H9 (cell line): ENCODE results near the gene ADAMTS17. TPM values are rescaled to one million over a fixed set of nuclear protein-coding genes. Genes with fewer than 3 reads are reported as not detected.

Experiments used
- DNase-seq: peaks from one replicate; pipeline ENCODE4 v3.0.0-alpha.2; 2017
- H2AFZ ChIP-seq: one replicate; pipeline ENCODE4 v1.6.1; 2013; ENCODE audit warnings: mild to moderate bottlenecking, low read length, control low read depth, moderate library complexity
- H2AK5ac ChIP-seq: 2 replicates; pipeline ENCODE4 v1.6.1; 2013; ENCODE audit warnings: low read length, control low read depth, mixed read lengths; ENCODE audit not compliant: insufficient read length
- H2BK120ac ChIP-seq: one replicate; pipeline ENCODE4 v1.6.1; 2013; ENCODE audit warnings: low read depth, mild to moderate bottlenecking, low read length, control low read depth, inconsistent platforms; ENCODE audit not compliant: poor library complexity, severe bottlenecking
- H2BK12ac ChIP-seq: 2 replicates; pipeline ENCODE4 v1.6.1; 2013; ENCODE audit warnings: low read length, control low read depth, mixed read lengths, low read depth; ENCODE audit not compliant: insufficient read length
- H2BK15ac ChIP-seq: 2 replicates; pipeline ENCODE4 v1.6.1; 2013; ENCODE audit warnings: low read depth, low read length, control low read depth
- H2BK20ac ChIP-seq: one replicate; pipeline ENCODE4 v1.6.1; 2013; ENCODE audit warnings: low read depth, mild to moderate bottlenecking, low read length, control low read depth, inconsistent platforms; ENCODE audit not compliant: poor library complexity, severe bottlenecking
- H2BK5ac ChIP-seq: 2 replicates; pipeline ENCODE4 v1.6.1; 2013; ENCODE audit warnings: low read length, control low read depth, mixed read lengths; ENCODE audit not compliant: insufficient read length
- H3K14ac ChIP-seq: 2 replicates; pipeline ENCODE4 v1.6.1; 2013; ENCODE audit warnings: low read length, control low read depth; ENCODE audit not compliant: insufficient read depth
- H3K18ac ChIP-seq: 2 replicates; pipeline ENCODE4 v1.6.1; 2013; ENCODE audit warnings: low read depth, mild to moderate bottlenecking, mixed read lengths, low read length, control low read depth; ENCODE audit not compliant: insufficient read length
- H3K23ac ChIP-seq: 2 replicates; pipeline ENCODE4 v1.6.1; 2013; ENCODE audit warnings: low read length, control low read depth, mixed read lengths, low read depth; ENCODE audit not compliant: insufficient read length
- H3K23me2 ChIP-seq: 2 replicates; pipeline ENCODE4 v1.6.1; 2013; ENCODE audit warnings: low read depth, mild to moderate bottlenecking, mixed read lengths, low read length, control low read depth; ENCODE audit not compliant: insufficient read length, poor library complexity, severe bottlenecking
- H3K27ac ChIP-seq: 2 replicates; pipeline ENCODE4 v1.5.1; 2013; ENCODE audit warnings: low read length, control low read depth, mixed read lengths, low read depth; ENCODE audit not compliant: insufficient read length
- H3K27me3 ChIP-seq: 2 replicates; pipeline ENCODE4 v1.6.1; 2013; ENCODE audit warnings: low read length, control low read depth, inconsistent platforms; ENCODE audit not compliant: insufficient read depth
- H3K4ac ChIP-seq: 2 replicates; pipeline ENCODE4 v1.6.1; 2013; ENCODE audit warnings: low read depth, mild to moderate bottlenecking, control low read depth, inconsistent platforms, low read length, moderate library complexity
- H3K4me1 ChIP-seq: 2 replicates; pipeline ENCODE4 v1.6.1; 2013; ENCODE audit warnings: low read length, control low read depth, inconsistent platforms; ENCODE audit not compliant: insufficient read depth
- H3K4me2 ChIP-seq: 2 replicates; pipeline ENCODE4 v1.6.1; 2013; ENCODE audit warnings: low read length, control low read depth, mixed read lengths; ENCODE audit not compliant: insufficient read length, insufficient read depth
- H3K56ac ChIP-seq: 2 replicates; pipeline ENCODE4 v1.6.1; 2013; ENCODE audit warnings: low read depth, mild to moderate bottlenecking, mixed read lengths, low read length, control low read depth; ENCODE audit not compliant: insufficient read length
- H3K79me1 ChIP-seq: 2 replicates; pipeline ENCODE4 v1.6.1; 2013; ENCODE audit warnings: low read depth, mild to moderate bottlenecking, moderate library complexity, low read length, control low read depth, inconsistent platforms; ENCODE audit not compliant: insufficient read depth, poor library complexity, severe bottlenecking
- H3K79me2 ChIP-seq: 2 replicates; pipeline ENCODE4 v1.6.1; 2013; ENCODE audit warnings: low read length, control low read depth, inconsistent platforms; ENCODE audit not compliant: insufficient read depth
- H3K9ac ChIP-seq: 2 replicates; pipeline ENCODE4 v1.6.1; 2013; ENCODE audit warnings: low read length, control low read depth, mixed read lengths; ENCODE audit not compliant: insufficient read length; ENCODE audit errors: extremely low read depth
- H3K9me3 ChIP-seq: one replicate; pipeline ENCODE4 v1.6.1; 2013; ENCODE audit warnings: low read depth, low read length, inconsistent platforms; ENCODE audit not compliant: control insufficient read depth
- H3T11ph ChIP-seq: one replicate; pipeline ENCODE4 v1.6.1; 2013; ENCODE audit warnings: mild to moderate bottlenecking, low read length, control low read depth, inconsistent platforms
- H4K20me1 ChIP-seq: one replicate; pipeline ENCODE4 v1.6.1; 2013; ENCODE audit not compliant: control insufficient read depth, insufficient read length, insufficient read depth
- H4K5ac ChIP-seq: 2 replicates; pipeline ENCODE4 v1.6.1; 2013; ENCODE audit warnings: low read depth, mild to moderate bottlenecking, mixed read lengths, low read length, control low read depth; ENCODE audit not compliant: insufficient read length
- H4K8ac ChIP-seq: replicated peaks from 2 replicates; pipeline ENCODE4 v1.6.1; 2013; ENCODE audit warnings: low read length, control low read depth, mixed read lengths, low read depth; ENCODE audit not compliant: insufficient read length
- H4K91ac ChIP-seq: 2 replicates; pipeline ENCODE4 v1.6.1; 2013; ENCODE audit warnings: low read depth, mild to moderate bottlenecking, moderate library complexity, mixed read lengths, low read length, control low read depth; ENCODE audit not compliant: insufficient read length
- H3K27ac Mint-ChIP-seq, 3 experiments: 2 replicates in 2 of 3; 3 replicates in 1 of 3; pipeline ENCODE4 v1.8.0; 2020 to 2021; ENCODE audit warnings: mixed read lengths in 3 of 3, mild to moderate bottlenecking in 1 of 3, moderate library complexity in 1 of 3
- H3K27me3 Mint-ChIP-seq: 2 replicates; pipeline ENCODE4 v1.8.0; 2021; ENCODE audit warnings: low read depth, mild to moderate bottlenecking, moderate library complexity, mixed read lengths
- H3K36me3 Mint-ChIP-seq, 3 experiments: 2 replicates in 2 of 3; 3 replicates in 1 of 3; pipeline ENCODE4 v1.8.0; 2020 to 2021; ENCODE audit warnings: low read depth in 3 of 3, mixed read lengths in 3 of 3; ENCODE audit not compliant: insufficient read depth in 1 of 3
- H3K4me1 Mint-ChIP-seq, 2 experiments: 2 replicates each; pipeline ENCODE4 v1.8.0; 2020; ENCODE audit warnings: mixed read lengths in 2 of 2
- H3K4me3 Mint-ChIP-seq, 2 experiments: 2 replicates in 1 of 2; 3 replicates in 1 of 2; pipeline ENCODE4 v1.8.0; 2020 to 2021; ENCODE audit warnings: mild to moderate bottlenecking in 2 of 2, mixed read lengths in 2 of 2, moderate library complexity in 1 of 2
- H3K9me3 Mint-ChIP-seq, 2 experiments: 2 replicates in 1 of 2; 3 replicates in 1 of 2; pipeline ENCODE4 v1.8.0; 2020; ENCODE audit warnings: mild to moderate bottlenecking in 2 of 2, mixed read lengths in 2 of 2, moderate library complexity in 1 of 2
- WGBS: extraction: QIAGEN DNeasy Blood & Tissue Kit; methylation state at CpG from one replicate; pipeline ENCODE4 v1.1.7; 2013; ENCODE audit warnings: missing lambda C conversion rate, low lambda C conversion rate, mixed read lengths; ENCODE audit not compliant: insufficient read length; ENCODE audit errors: extremely low coverage; 5-methylcytosine and 5-hydroxymethylcytosine counted together
- total RNA-seq: library from RNA; stranded (reverse); gene quantifications from 2 replicates; pipeline ENCODE4 v1.2.1, GENCODE V29; 2021
- TF ChIP-seq, protein P1 (sequence below): fragments of 200-600 bp; sonication (generic); conservative IDR thresholded peaks from 3 replicates; pipeline ENCODE4 v1.8.0; 2021; ENCODE audit warnings: antibody characterized with exemption, mild to moderate bottlenecking

The ADAMTS17 gene
- total RNA-seq, 1 experiment from 2014 or later = 2.9 TPM

DNA sequence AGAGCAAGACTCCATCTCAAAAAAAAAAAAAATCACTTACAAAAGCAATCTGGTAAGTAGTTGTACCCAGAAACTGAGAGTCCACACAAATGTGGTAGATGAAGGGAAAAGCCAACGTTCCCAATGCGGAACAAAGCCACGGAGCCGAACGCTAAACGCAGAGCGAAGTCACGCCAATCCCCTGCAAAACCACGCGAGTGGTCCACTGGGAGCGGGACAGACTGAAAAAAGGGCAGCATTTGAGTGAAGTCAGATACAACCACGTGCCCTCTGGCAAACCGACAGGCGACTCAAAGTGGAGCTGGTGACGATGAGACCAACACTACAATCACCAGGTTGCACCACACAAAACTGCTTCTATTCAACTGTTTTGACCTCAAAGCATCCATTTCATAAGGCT, 362.4 kb downstream of the ADAMTS17 start:
- Mint-ChIP-seq H3K27me3 (peaks cover 12% of the 10 kb centered on the region), H3K36me3 (no peaks in the 10 kb centered on the region; a peak in 1 of 7 replicates), H3K9me3 (no peaks in the 10 kb centered on the region), H3K27ac (no peak overlapping the region), H3K4me1 (peaks cover 42 to 49% of the 10 kb centered on the region in 2 experiments), H3K4me3 (no peak overlapping the region)
- H3K9ac ChIP-seq = no peak overlapping the region
- TF ChIP-seq, protein P1, sequence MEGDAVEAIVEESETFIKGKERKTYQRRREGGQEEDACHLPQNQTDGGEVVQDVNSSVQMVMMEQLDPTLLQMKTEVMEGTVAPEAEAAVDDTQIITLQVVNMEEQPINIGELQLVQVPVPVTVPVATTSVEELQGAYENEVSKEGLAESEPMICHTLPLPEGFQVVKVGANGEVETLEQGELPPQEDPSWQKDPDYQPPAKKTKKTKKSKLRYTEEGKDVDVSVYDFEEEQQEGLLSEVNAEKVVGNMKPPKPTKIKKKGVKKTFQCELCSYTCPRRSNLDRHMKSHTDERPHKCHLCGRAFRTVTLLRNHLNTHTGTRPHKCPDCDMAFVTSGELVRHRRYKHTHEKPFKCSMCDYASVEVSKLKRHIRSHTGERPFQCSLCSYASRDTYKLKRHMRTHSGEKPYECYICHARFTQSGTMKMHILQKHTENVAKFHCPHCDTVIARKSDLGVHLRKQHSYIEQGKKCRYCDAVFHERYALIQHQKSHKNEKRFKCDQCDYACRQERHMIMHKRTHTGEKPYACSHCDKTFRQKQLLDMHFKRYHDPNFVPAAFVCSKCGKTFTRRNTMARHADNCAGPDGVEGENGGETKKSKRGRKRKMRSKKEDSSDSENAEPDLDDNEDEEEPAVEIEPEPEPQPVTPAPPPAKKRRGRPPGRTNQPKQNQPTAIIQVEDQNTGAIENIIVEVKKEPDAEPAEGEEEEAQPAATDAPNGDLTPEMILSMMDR = no peak
- no peaks in the 10 kb centered on the region for H4K20me1 ChIP-seq
- no peak overlapping the region for H3K27ac ChIP-seq
- no peak for DNase-seq
- WGBS = no CpG with 5 or more reads among the region's 15 CpGs
- no peak overlapping the region for H2BK120ac ChIP-seq
- H4K8ac ChIP-seq = no peak overlapping the region
- H2BK15ac ChIP-seq = no peak overlapping the region
- H2BK20ac ChIP-seq = no peak overlapping the region
- H2BK12ac ChIP-seq = no peak overlapping the region
- no peaks in the 10 kb centered on the region for H3K27me3 ChIP-seq
- H2AFZ ChIP-seq = no peak overlapping the region
- H3K79me2 ChIP-seq = no peaks in the 10 kb centered on the region
- H2BK5ac ChIP-seq = no peak overlapping the region
- H3K56ac ChIP-seq = no peak overlapping the region
- no peaks in the 10 kb centered on the region for H3K79me1 ChIP-seq
- H3K23me2 ChIP-seq = no peaks in the 10 kb centered on the region
- no peak overlapping the region for H3K23ac ChIP-seq
- no peak overlapping the region for H3T11ph ChIP-seq
- H3K4ac ChIP-seq = no peak overlapping the region
- no peak overlapping the region for H4K5ac ChIP-seq
- H3K9me3 ChIP-seq = no peaks in the 10 kb centered on the region
- H2AK5ac ChIP-seq = no peak overlapping the region
- no peak overlapping the region for H3K18ac ChIP-seq
- no peak overlapping the region for H4K91ac ChIP-seq
- H3K4me2 ChIP-seq = no peak overlapping the region
- peaks cover 5% of the 10 kb centered on the region; the same call in 1 of the 2 replicates for H3K4me1 ChIP-seq
- H3K14ac ChIP-seq = no peak overlapping the region
